Type B pancreatic cell (in vitro differentiated cells): ENCODE data around the gene ACSS1. TPM values are rescaled to one million over a fixed set of nuclear protein-coding genes. Genes with fewer than 3 reads are reported as not detected.
A peak's percentile ranks its signal among the peaks of the same experiment; 100 is the strongest.

Experiments
- DNase-seq: peaks from one replicate; pipeline ENCODE4 v3.0.0; 2021; ENCODE audit warnings: mixed read lengths; ENCODE audit not compliant: unreplicated experiment; ENCODE audit errors: extremely low spot score
- H3K27ac Mint-ChIP-seq: 2 replicates; pipeline ENCODE4 v1.8.0; 2021; ENCODE audit warnings: mild to moderate bottlenecking, mixed read lengths
- H3K27me3 Mint-ChIP-seq: 2 replicates; pipeline ENCODE4 v1.8.0; 2021; ENCODE audit warnings: mixed read lengths
- H3K36me3 Mint-ChIP-seq: 2 replicates; pipeline ENCODE4 v1.8.0; 2021; ENCODE audit warnings: mixed read lengths
- H3K4me1 Mint-ChIP-seq: one replicate; pipeline ENCODE4 v1.8.0; 2021; ENCODE audit warnings: mixed read lengths; ENCODE audit not compliant: unreplicated experiment
- H3K4me3 Mint-ChIP-seq: 2 replicates; pipeline ENCODE4 v1.8.0; 2021; ENCODE audit warnings: mild to moderate bottlenecking, mixed read lengths
- H3K9me3 Mint-ChIP-seq: 2 replicates; pipeline ENCODE4 v1.8.0; 2021; ENCODE audit warnings: mixed read lengths
- total RNA-seq: library from RNA; stranded (reverse); gene quantifications from 2 replicates; pipeline ENCODE4 v1.2.1, GENCODE V29; 2021; ENCODE audit warnings: low replicate concordance
- TF ChIP-seq, protein P1 (sequence below): fragments of 200-600 bp; sonication (generic); conservative IDR thresholded peaks from 2 replicates; pipeline ENCODE4 v1.5.0; 2021; ENCODE audit warnings: antibody characterized with exemption, mild to moderate bottlenecking

Gene ACSS1
- total RNA-seq, 1 donor from 2014 or later: 27.5 TPM

DNA sequence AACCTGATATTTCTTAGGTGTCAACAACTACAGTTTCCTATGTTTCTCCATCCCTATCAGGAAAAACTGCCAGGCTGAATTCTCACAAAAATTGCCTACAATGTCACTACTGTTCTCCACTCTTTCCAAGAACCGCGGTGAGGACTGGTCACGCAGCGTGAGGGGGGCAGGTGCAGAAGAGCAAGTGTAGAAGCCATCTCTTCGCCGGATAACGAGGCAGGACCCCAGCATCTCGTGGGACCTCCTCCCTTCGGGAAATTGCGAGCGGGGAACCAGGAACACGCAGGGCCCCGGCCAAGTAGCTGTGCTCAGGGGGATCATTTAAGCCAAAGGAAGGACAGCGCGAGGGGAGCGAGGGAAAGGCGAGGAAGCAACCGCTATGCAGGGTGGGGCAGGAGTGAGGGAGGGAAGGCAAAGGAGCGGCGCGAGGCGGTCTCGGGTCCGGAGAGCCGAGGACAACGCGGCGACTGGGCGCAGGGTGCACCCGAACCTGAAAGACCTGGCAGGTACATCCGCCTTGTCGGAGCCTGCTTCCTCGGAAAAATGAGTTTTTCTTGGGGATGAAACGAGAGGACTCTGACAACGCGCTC is 65.9 kb downstream of the ACSS1 start:
- peak; percentile 56 for DNase-seq
- Mint-ChIP-seq H3K4me1 (peaks cover 36% of the 10 kb centered on the region), H3K27me3 (peaks cover 3% of the 10 kb centered on the region), H3K36me3 (no peaks in the 10 kb centered on the region), H3K9me3 (no peaks in the 10 kb centered on the region), H3K27ac (peak overlapping the region; percentile 89), H3K4me3 (peak overlapping the region; percentile 94)
- TF ChIP-seq, protein P1, sequence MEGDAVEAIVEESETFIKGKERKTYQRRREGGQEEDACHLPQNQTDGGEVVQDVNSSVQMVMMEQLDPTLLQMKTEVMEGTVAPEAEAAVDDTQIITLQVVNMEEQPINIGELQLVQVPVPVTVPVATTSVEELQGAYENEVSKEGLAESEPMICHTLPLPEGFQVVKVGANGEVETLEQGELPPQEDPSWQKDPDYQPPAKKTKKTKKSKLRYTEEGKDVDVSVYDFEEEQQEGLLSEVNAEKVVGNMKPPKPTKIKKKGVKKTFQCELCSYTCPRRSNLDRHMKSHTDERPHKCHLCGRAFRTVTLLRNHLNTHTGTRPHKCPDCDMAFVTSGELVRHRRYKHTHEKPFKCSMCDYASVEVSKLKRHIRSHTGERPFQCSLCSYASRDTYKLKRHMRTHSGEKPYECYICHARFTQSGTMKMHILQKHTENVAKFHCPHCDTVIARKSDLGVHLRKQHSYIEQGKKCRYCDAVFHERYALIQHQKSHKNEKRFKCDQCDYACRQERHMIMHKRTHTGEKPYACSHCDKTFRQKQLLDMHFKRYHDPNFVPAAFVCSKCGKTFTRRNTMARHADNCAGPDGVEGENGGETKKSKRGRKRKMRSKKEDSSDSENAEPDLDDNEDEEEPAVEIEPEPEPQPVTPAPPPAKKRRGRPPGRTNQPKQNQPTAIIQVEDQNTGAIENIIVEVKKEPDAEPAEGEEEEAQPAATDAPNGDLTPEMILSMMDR: no peak

DNA sequence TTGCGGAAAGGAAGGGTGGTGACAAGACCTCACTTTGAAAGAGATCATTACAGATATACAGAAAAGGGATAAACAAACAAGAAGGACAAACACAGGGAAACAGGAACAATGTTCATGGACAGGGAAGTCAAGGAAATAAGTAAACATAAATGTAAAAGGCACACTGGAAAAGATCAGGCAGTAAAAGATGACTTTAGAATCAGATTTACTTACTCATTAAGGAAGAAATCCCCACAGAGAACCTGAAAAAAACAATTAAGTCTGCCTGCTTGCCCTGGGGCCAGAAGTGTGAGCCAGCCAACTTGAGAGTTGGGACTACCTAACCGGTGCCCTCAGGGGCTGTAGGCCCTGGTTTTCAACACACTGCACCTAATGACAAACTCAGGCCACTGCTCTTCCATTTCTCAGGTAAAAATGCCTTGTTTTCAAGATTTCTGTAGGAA is 67.1 kb downstream of the ACSS1 start:
- TF ChIP-seq, protein P1: no peak
- H3K36me3 Mint-ChIP-seq: no peaks in the 10 kb centered on the region
- H3K9me3 Mint-ChIP-seq: no peaks in the 10 kb centered on the region
- peaks cover 3% of the 10 kb centered on the region for H3K27me3 Mint-ChIP-seq
- peak; percentile 16 for DNase-seq
- H3K4me3 Mint-ChIP-seq: peak overlapping the region; percentile 94
- no peak overlapping the region for H3K27ac Mint-ChIP-seq
- H3K4me1 Mint-ChIP-seq: peaks cover 33% of the 10 kb centered on the region

DNA sequence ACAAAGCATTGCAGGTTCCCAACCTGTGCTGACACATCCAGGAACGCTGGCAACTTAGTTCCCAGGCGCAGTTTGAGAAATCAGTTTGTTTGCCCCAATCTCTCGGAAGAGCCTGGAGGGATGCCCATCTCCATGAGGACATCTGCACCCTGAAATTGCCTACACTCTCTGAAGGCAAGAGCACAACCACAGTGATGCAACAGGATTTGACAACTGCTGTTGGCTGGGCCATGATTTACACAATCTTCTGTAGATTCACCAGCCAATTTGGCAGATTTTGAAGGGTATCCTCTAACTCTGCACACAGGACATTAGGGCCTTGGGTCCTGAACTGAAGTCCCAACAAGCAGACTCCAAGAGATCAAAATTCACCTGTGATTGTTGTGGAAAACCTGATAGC is 68.8 kb downstream of the ACSS1 start:
- TF ChIP-seq, protein P1: no peak
- H3K4me3 Mint-ChIP-seq: no peak overlapping the region
- H3K27me3 Mint-ChIP-seq: no peaks in the 10 kb centered on the region
- no peaks in the 10 kb centered on the region for H3K36me3 Mint-ChIP-seq
- H3K9me3 Mint-ChIP-seq: no peaks in the 10 kb centered on the region
- H3K4me1 Mint-ChIP-seq: peaks cover 24% of the 10 kb centered on the region
- no peak overlapping the region for H3K27ac Mint-ChIP-seq
- DNase-seq: no peak

DNA sequence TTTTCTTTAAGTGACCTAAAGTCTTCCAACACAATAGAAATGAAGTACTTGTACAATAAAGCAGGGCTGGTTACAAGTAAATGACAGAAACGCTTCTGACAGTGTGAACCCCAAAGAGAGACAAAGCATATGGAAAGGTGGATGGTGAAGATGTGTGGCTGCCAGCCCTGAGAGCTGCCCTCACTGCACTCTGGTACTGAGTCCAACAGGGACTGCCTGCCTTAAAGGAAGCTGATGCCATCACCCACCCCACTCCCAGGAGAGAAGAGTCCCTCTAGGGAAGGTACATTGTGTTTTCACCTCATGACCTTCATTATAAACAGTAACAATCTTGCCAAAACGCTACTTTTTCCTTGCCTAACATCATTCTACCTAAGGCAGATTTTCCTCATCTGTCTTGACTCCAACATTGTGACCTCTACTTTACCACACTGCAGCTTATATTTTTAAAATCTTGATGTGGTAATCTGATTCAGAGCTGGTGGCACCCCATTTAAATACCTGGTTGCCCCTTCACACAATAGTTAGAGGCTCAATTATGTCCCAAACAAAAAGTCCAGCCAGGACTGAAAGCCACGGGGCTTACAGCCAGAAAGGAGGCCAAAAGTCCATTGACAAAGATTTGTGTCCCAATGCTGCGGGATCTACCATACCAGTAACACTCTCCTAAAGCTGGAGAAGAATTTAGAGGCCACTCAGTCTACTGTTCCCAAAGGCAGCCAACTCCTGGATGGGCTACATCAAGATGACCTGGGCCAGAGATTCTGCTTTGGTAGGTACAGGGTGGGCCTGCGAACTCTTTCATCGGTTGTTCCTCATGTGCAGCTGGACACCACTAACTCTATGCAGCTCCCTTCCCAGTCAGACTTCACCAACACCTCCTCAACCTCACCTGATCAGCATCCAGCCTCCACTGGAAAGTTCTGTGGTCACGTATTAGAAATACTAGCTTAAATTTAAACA is 69.8 kb downstream of the ACSS1 start:
- DNase-seq: peak; percentile 32
- TF ChIP-seq, protein P1: no peak
- H3K4me1 Mint-ChIP-seq: peaks cover 17% of the 10 kb centered on the region
- no peaks in the 10 kb centered on the region for H3K27me3 Mint-ChIP-seq
- no peak overlapping the region for H3K4me3 Mint-ChIP-seq
- H3K36me3 Mint-ChIP-seq: peaks cover 4% of the 10 kb centered on the region
- H3K9me3 Mint-ChIP-seq: no peaks in the 10 kb centered on the region
- no peak overlapping the region for H3K27ac Mint-ChIP-seq

DNA sequence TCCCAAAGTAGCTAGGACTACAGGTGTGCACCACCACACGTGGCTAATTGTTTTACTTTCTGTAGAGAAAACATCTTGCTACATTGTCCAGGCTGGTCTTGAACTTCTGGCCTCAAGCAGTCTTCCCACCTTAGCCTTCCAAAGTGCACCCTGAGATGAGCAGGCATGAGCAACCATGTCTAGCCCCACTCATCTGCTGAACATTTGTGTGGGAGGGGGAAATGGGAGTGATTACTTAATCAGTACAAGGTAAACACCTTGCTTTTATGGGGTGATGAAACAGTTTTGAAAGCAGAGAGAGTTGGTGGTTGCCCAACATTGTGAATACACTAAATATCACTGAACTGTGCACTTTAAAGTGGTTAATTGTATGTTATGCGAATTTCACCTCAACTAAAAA is 70.7 kb downstream of the ACSS1 start:
- Mint-ChIP-seq H3K4me3 (no peak overlapping the region), H3K36me3 (peaks cover 13% of the 10 kb centered on the region), H3K27ac (no peak overlapping the region), H3K9me3 (no peaks in the 10 kb centered on the region), H3K4me1 (peaks cover 17% of the 10 kb centered on the region), H3K27me3 (no peaks in the 10 kb centered on the region)
- DNase-seq: peak; percentile 7
- TF ChIP-seq, protein P1: no peak
